Esophagus squamous epithelium (tissue), 5 donors: ENCODE data around the gene TGM6. TPM values are rescaled to one million over a fixed set of nuclear protein-coding genes. Genes with fewer than 3 reads are reported as not detected.

Experiments
- DNase-seq: peaks from one replicate; lab custom pipeline; 2025; lab: John Stamatoyannopoulos, UW
- H3K27ac ChIP-seq, 4 donors: fragments of 200-600 bp; sonication (generic); one replicate each; pipeline ENCODE4 v1.5.1; 2016 to 2019; ENCODE audit warnings: mild to moderate bottlenecking in 1 of 4
- H3K27me3 ChIP-seq, 4 donors: fragments of 200-600 bp; sonication (generic); 1 replicate in 3 of 4; 2 replicates in 1 of 4; pipeline versions ENCODE4 v1.5.1 to v1.6.0; 2017 to 2021; ENCODE audit warnings: antibody characterized with exemption in 1 of 4
- H3K36me3 ChIP-seq, 3 donors: fragments of 200-600 bp; sonication (generic); one replicate each; pipeline ENCODE4 v1.5.1; 2016 to 2019
- H3K4me1 ChIP-seq, 3 donors: fragments of 200-600 bp; sonication (generic); one replicate each; pipeline ENCODE4 v1.5.1; 2017 to 2019
- H3K4me3 ChIP-seq, 4 donors: fragments of 200-600 bp; sonication (generic); 1 replicate in 3 of 4; 2 replicates in 1 of 4; pipeline ENCODE4 v1.5.1; 2016 to 2019; ENCODE audit warnings: mild to moderate bottlenecking in 2 of 4, moderate library complexity in 1 of 4
- H3K9me3 ChIP-seq, 3 donors: fragments of 200-600 bp; sonication (generic); one replicate each; pipeline ENCODE4 v1.5.1; 2016 to 2019
- POLR2A ChIP-seq, 4 donors: fragments of 450-650 bp; IDR thresholded peaks; one replicate each; pipeline ENCODE4 v1.6.1; 2017; ENCODE audit warnings: antibody characterized with exemption in 4 of 4, mild to moderate bottlenecking in 4 of 4, moderate library complexity in 3 of 4
- WGBS, 2 donors: methylation state at CpG; one replicate each; pipeline ENCODE4 v1.1.5; 2018; 5-methylcytosine and 5-hydroxymethylcytosine counted together
- intact Hi-C: fragments of 100-400 bp; cut with DNase I; formaldehyde crosslinking; loops from one replicate; pipeline ENCODE4 v1.15.0; 2022
- total RNA-seq, 4 donors: library from RNA; depleted of rRNA; stranded (reverse); fragments of >200 nt; gene quantifications; one replicate each; pipeline ENCODE4 v1.1.0, GENCODE V29; 2016
- TF ChIP-seq, protein P1 (sequence below), 6 experiments: fragments of 450-650 bp in 4 of 6; fragments of 200-600 bp in 2 of 6; sonication (generic) in 2 of 6; IDR thresholded peaks; one replicate each; pipeline ENCODE4 v1.5.1; 2016 to 2019; ENCODE audit warnings: antibody characterized with exemption in 6 of 6, mild to moderate bottlenecking in 4 of 6, moderate library complexity in 4 of 6
- donor health status: DM: yes; HTN: yes; CAD: no.

TGM6 gene
- total RNA-seq, 4 donors from 2014 or later, result not detected

DNA sequence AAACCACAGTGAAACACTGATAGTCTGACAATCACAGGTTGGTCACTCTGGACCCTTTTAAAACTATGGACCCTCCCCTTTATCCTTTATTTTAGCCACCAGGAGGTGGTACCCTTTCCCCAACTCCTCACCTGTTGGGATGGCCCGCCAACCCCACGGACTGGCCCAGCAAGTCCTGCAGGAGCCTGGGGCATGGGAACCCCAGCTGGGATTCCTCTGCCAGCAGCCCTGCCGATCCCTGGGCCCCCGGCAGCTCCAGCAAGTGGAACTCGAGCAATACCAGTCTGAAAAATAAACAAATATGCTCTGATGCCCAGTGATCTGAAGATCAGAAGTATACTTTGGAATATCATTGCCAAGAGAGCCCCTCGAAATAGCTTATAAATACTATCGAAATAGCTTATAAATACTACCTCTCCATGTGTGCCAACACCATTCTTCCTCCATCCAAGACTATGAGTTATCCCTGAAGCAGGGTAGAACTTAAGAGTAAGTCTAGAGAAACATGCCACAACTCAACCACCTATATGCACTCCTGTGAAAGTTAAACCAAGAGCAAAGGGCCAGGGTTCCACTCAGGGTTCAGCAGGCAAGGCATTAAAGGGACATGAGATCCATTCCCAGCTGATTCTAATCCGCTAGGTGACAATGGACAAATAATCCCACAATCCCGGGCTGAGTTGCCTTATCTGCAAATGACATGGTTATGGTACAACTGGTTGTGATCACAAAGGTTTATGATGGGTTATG is 83.1 kb downstream of the TGM6 start:
- intact Hi-C loops, result no loop called here
- H3K4me3 ChIP-seq, result no peak overlapping the region
- no peak for DNase-seq
- peaks cover 0 to 18% (median 10%) of the 10 kb centered on the region in 3 donors for H3K4me1 ChIP-seq
- TF ChIP-seq, protein P1, sequence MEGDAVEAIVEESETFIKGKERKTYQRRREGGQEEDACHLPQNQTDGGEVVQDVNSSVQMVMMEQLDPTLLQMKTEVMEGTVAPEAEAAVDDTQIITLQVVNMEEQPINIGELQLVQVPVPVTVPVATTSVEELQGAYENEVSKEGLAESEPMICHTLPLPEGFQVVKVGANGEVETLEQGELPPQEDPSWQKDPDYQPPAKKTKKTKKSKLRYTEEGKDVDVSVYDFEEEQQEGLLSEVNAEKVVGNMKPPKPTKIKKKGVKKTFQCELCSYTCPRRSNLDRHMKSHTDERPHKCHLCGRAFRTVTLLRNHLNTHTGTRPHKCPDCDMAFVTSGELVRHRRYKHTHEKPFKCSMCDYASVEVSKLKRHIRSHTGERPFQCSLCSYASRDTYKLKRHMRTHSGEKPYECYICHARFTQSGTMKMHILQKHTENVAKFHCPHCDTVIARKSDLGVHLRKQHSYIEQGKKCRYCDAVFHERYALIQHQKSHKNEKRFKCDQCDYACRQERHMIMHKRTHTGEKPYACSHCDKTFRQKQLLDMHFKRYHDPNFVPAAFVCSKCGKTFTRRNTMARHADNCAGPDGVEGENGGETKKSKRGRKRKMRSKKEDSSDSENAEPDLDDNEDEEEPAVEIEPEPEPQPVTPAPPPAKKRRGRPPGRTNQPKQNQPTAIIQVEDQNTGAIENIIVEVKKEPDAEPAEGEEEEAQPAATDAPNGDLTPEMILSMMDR (IDR thresholded peaks at IDR 0.05), result no peak
- no peak for TF ChIP-seq POLR2A (IDR thresholded peaks at IDR 0.05)
- H3K36me3 ChIP-seq, result peaks cover 34 to 99% (median 67%) of the 10 kb centered on the region in 3 donors
- H3K9me3 ChIP-seq, result no peaks in the 10 kb centered on the region
- no peak overlapping the region for H3K27ac ChIP-seq
- H3K27me3 ChIP-seq, result no peaks in the 10 kb centered on the region
- WGBS, 2 donors, result 66 to 78% methylated on average over 7 to 9 of the region's 9 CpGs

DNA sequence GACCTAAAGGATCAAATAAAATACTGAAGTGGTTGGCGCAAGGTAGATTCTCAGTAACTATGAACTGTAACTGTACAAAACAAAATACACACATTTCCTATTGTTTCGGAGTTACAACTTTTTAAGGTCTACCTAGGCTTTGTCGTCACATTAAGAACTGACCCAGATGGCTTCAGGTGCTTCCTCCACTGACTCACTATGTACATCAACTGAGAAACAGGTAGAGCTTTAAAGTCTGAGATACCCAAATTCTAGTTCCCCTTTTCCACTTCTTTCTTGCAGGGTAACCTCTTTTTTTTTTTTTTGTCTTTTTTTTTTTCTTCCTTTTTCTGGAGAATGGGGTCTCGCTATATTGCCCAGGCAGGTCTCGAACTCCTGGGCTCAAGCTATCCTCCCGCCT is 84.4 kb downstream of the TGM6 start:
- TF ChIP-seq, protein P1 (IDR thresholded peaks at IDR 0.05), result no peak
- TF ChIP-seq POLR2A (IDR thresholded peaks at IDR 0.05), result no peak
- DNase-seq, result no peak
- no peak overlapping the region for H3K4me3 ChIP-seq
- 93 to 99% methylated on average over 5 to 6 of the region's 6 CpGs for WGBS, 2 donors
- peaks cover 34 to 86% (median 63%) of the 10 kb centered on the region in 3 donors for H3K36me3 ChIP-seq
- H3K4me1 ChIP-seq, result peaks cover 0 to 29% (median 19%) of the 10 kb centered on the region in 3 donors
- no peak overlapping the region for H3K27ac ChIP-seq
- no peaks in the 10 kb centered on the region for H3K9me3 ChIP-seq
- no peaks in the 10 kb centered on the region for H3K27me3 ChIP-seq
- intact Hi-C loops, result no loop called here

DNA sequence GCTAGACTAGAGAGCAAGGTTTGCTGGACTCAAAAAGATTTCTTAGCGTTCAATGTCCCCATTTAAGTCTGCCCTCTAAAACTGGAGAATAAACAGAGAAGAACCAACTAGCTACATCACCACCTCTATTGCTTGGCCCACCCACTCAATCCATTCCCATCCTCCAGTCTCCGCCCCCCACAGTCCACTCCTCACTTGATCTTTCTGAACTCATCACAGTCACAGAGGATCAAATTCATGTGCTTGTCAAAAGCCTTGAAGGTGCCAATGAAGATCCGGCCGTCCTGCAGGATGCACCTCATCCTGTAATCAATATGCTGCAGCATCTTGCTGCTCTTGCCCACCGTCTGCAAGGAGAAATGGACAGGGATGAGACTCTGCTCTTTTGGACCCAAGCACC is 86.7 kb downstream of the TGM6 start:
- H3K4me3 ChIP-seq, result no peak overlapping the region
- H3K27me3 ChIP-seq, result no peaks in the 10 kb centered on the region
- DNase-seq, result no peak
- H3K9me3 ChIP-seq, result no peaks in the 10 kb centered on the region
- H3K4me1 ChIP-seq, result peaks cover 0 to 37% (median 24%) of the 10 kb centered on the region in 3 donors
- WGBS, 2 donors, result 79 to 88% methylated on average over 5 of the region's 5 CpGs
- intact Hi-C loops, result no loop called here
- H3K27ac ChIP-seq, result no peak overlapping the region
- TF ChIP-seq, protein P1 (IDR thresholded peaks at IDR 0.05), result no peak
- TF ChIP-seq POLR2A (IDR thresholded peaks at IDR 0.05), result no peak
- peaks cover 23 to 63% (median 46%) of the 10 kb centered on the region in 3 donors for H3K36me3 ChIP-seq

DNA sequence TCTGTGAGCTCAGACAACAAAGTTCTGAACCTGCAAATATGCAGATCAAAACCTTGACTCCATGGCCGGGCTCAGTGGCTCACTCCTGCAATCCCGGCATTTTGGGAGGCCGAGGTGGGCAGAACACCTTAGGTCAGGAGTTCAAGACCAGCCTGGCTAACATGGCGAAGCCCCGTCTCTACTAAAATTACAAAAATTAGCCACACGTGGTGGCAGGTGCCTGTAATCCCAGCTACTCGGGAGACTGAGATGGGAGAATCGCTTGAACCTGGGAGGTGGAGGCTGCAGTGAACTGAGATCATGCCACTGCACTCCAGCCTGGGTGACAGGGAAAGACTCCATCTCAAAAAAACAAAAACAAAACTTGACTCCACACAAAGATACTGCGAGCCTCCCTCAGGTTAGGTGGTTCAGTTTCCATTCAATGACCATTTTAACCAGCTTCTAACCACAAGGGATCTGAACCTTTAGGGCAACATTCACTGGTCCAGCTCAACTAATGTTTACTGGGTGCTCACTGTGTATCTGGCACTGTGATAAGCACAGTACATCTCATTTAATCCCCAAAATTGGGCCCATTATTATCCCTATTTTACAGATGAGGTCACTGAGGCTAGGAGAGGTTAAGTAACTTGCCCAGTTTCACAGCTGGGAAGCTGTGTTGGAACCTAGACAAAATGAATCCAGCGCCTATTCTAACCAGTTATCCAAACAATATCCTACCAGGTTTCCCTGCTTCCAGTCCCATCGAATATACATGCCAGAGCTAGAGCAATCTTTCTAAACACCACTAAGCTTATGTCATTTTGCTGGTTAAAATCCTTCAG is 88.1 kb downstream of the TGM6 start:
- no peaks in the 10 kb centered on the region for H3K27me3 ChIP-seq
- TF ChIP-seq POLR2A (IDR thresholded peaks at IDR 0.05), result no peak
- TF ChIP-seq, protein P1 (IDR thresholded peaks at IDR 0.05), result no peak
- H3K4me3 ChIP-seq, result peak overlapping the region in 3 of 4 donors; percentile 74 to 87 (median 79)
- intact Hi-C loops, result no loop called here
- peaks cover 12 to 49% (median 33%) of the 10 kb centered on the region in 3 donors for H3K36me3 ChIP-seq
- peak overlapping the region in 3 of 4 donors; percentile 84 to 98 (median 94) for H3K27ac ChIP-seq
- 56 to 63% methylated on average over 7 to 11 of the region's 11 CpGs for WGBS, 2 donors
- DNase-seq, result no peak
- no peaks in the 10 kb centered on the region for H3K9me3 ChIP-seq
- peaks cover 0 to 37% (median 24%) of the 10 kb centered on the region in 3 donors for H3K4me1 ChIP-seq
